CD4-positive, alpha-beta T cell (primary cell): ENCODE data around the gene ATG10. TPM values are rescaled to one million over a fixed set of nuclear protein-coding genes. Genes with fewer than 3 reads are reported as not detected.

ENCODE experiments used
- ATAC-seq: fragments of 200-7000 bp; cut with Tn5 transposase; one replicate; pipeline ENCODE4 v1.10.0; 2022; ENCODE audit warnings: mild to moderate bottlenecking; ENCODE audit not compliant: poor library complexity
- CTCF ChIA-PET: fragments of 350-600 bp; sonication (Branson Sonifier 250); formaldehyde crosslinking; loops from one replicate; lab custom pipeline; 2021; ENCODE audit warnings: antibody characterized with exemption, inconsistent platforms; lab: Charles Lee
- POLR2A ChIA-PET: fragments of 350-600 bp; sonication (Branson Sonifier 250); formaldehyde crosslinking; loops from one replicate; lab custom pipeline; 2021; ENCODE audit warnings: antibody characterized with exemption, inconsistent platforms; lab: Charles Lee
- DNase-seq, 14 experiments: peaks; one replicate each; pipeline ENCODE4 v3.0.0-alpha.2; 2013 to 2020; ENCODE audit warnings: mixed read lengths in 2 of 14
- H3K27ac ChIP-seq, 2 donors: one replicate each; pipeline versions ENCODE4 v1.5.1 to v1.7.0; 2013; ENCODE audit warnings: low read length in 2 of 2, low read depth in 1 of 2, mild to moderate bottlenecking in 1 of 2
- H3K27me3 ChIP-seq, 2 experiments: 1 replicate in 1 of 2; 2 replicates in 1 of 2; pipeline versions ENCODE4 v1.6.1 to v1.7.0; 2013; ENCODE audit warnings: low read length in 2 of 2, control low read depth in 1 of 2, mild to moderate bottlenecking in 1 of 2, moderate library complexity in 1 of 2; ENCODE audit not compliant: insufficient read depth in 2 of 2, control insufficient read depth in 1 of 2
- H3K36me3 ChIP-seq: one replicate; pipeline ENCODE4 v1.6.1; 2013; ENCODE audit warnings: low read length, control low read depth; ENCODE audit not compliant: insufficient read depth
- H3K4me1 ChIP-seq: one replicate; pipeline ENCODE4 v1.6.1; 2013; ENCODE audit warnings: low read length, control low read depth; ENCODE audit not compliant: insufficient read depth
- H3K4me3 ChIP-seq: one replicate; pipeline ENCODE4 v1.5.1; 2013; ENCODE audit warnings: mild to moderate bottlenecking, low read length, moderate library complexity
- H3K9me3 ChIP-seq, 2 experiments: 1 replicate in 1 of 2; 2 replicates in 1 of 2; pipeline versions ENCODE4 v1.6.1 to v1.7.0; 2013; ENCODE audit warnings: low read length in 2 of 2, mild to moderate bottlenecking in 2 of 2, control low read depth in 1 of 2, moderate library complexity in 1 of 2; ENCODE audit not compliant: control insufficient read depth in 1 of 2, insufficient read depth in 1 of 2
- H3K27ac Mint-ChIP-seq: one replicate; pipeline ENCODE4 v1.8.0; 2020; ENCODE audit warnings: mixed read lengths
- H3K27me3 Mint-ChIP-seq: one replicate; pipeline ENCODE4 v1.8.0; 2021; ENCODE audit warnings: mixed read lengths
- H3K36me3 Mint-ChIP-seq: one replicate; pipeline ENCODE4 v1.8.0; 2021; ENCODE audit warnings: low read depth, mixed read lengths
- H3K4me1 Mint-ChIP-seq: one replicate; pipeline ENCODE4 v1.8.0; 2021; ENCODE audit warnings: low read depth, mixed read lengths
- H3K4me3 Mint-ChIP-seq: one replicate; pipeline ENCODE4 v1.8.0; 2020; ENCODE audit warnings: mild to moderate bottlenecking, mixed read lengths
- H3K9me3 Mint-ChIP-seq: one replicate; pipeline ENCODE4 v1.8.0; 2020; ENCODE audit warnings: mixed read lengths
- intact Hi-C, 2 experiments: fragments of 100-400 bp; cut with DNase I in 1 of 2; cut with micrococcal nuclease in 1 of 2; formaldehyde crosslinking; loops; one replicate each; pipeline versions ENCODE4 v1.15.1 to v1.9.0; 2023 to 2025; cut with DNase I, micrococcal nuclease
- total RNA-seq, 174 experiments: library from RNA in 2 of 174; stranded (reverse) in 2 of 174; gene quantifications; one replicate each; pipeline ENCODE4 v1.2.3 and lab custom pipeline; 2021 to 2026
- TF ChIP-seq, protein P1 (sequence below): fragments of 200-600 bp; IDR thresholded peaks from one replicate; pipeline ENCODE4 v1.8.0; 2022; ENCODE audit warnings: antibody characterized with exemption, mild to moderate bottlenecking

ATG10 gene
- total RNA-seq, 2 experiments from 2014 or later: 4.7 to 5.3 TPM

DNA sequence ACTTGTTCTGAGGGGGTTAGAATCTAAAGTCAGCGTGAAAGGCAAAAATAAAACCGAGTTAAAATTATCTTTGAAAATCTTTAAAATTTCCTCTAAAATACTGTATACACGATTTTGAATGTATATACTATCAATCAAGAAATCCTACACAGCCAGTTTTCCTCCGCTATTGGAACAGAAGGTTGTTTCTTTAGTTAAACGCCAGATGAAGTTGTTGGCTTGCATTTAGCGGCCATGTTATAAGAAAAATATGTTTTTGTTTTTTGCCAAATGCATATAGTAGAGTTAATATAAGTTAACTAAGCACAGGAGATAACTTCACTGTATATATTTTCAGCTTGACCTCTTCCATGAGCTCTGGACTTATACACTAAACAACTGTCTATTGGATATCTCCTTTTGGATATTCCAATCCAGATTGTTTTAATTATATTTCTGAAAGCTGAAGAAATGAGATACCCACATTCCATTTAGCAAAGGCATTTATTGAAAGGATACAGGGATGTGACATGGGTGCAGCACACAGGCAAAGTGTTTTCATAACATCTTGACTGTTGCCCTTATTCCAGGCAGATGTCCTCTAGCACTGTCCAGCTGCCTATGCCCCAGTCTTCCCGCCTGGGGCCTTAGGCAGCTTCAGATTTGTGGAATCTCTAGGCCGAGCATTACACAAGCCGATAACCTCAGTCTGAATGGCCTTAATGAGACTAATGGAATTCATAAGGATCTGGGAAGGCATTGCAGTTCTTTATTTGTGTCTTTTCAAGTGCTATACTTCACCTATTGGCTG, 10.0 kb upstream of the ATG10 start:
- H3K4me3 ChIP-seq: no peak overlapping the region
- Mint-ChIP-seq H3K36me3 (no peaks in the 10 kb centered on the region), H3K4me1 (no peaks in the 10 kb centered on the region), H3K27ac (no peak overlapping the region), H3K9me3 (no peaks in the 10 kb centered on the region), H3K4me3 (no peak overlapping the region), H3K27me3 (no peaks in the 10 kb centered on the region)
- no peaks in the 10 kb centered on the region for H3K4me1 ChIP-seq
- H3K27ac ChIP-seq: no peak overlapping the region
- H3K36me3 ChIP-seq: no peaks in the 10 kb centered on the region
- TF ChIP-seq, protein P1, sequence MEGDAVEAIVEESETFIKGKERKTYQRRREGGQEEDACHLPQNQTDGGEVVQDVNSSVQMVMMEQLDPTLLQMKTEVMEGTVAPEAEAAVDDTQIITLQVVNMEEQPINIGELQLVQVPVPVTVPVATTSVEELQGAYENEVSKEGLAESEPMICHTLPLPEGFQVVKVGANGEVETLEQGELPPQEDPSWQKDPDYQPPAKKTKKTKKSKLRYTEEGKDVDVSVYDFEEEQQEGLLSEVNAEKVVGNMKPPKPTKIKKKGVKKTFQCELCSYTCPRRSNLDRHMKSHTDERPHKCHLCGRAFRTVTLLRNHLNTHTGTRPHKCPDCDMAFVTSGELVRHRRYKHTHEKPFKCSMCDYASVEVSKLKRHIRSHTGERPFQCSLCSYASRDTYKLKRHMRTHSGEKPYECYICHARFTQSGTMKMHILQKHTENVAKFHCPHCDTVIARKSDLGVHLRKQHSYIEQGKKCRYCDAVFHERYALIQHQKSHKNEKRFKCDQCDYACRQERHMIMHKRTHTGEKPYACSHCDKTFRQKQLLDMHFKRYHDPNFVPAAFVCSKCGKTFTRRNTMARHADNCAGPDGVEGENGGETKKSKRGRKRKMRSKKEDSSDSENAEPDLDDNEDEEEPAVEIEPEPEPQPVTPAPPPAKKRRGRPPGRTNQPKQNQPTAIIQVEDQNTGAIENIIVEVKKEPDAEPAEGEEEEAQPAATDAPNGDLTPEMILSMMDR: no peak
- ChIA-PET POLR2A (no interaction called here), CTCF (no interaction called here)
- no peaks in the 10 kb centered on the region for H3K9me3 ChIP-seq
- DNase-seq (no peak), ATAC-seq (no peak)
- intact Hi-C loops: no loop called here
- H3K27me3 ChIP-seq: no peaks in the 10 kb centered on the region

DNA sequence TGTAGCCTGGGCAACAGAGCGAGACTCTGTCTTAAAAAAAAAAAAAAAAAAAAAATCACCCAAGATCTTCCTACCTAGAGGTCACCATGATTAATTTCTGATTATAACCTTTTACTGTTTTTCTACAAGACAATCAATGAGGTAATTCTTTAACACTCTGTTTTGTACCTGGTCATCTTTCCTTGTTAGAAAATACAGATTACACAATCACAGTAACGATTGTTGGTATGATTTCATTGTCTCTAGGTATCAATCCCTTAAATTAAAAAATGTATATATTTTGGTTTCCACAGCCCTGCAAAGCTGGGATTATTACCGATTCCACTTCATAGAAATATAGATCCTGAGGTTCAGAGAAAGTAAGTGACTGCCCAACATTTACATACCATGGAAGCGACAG, 8.3 kb upstream of the ATG10 start:
- no peak overlapping the region for H3K4me3 Mint-ChIP-seq
- ATAC-seq (no peak), DNase-seq (no peak)
- Histone ChIP-seq H3K36me3 (no peaks in the 10 kb centered on the region), H3K27ac (no peak overlapping the region), H3K9me3 (no peaks in the 10 kb centered on the region), H3K4me1 (no peaks in the 10 kb centered on the region), H3K4me3 (no peak overlapping the region), H3K27me3 (no peaks in the 10 kb centered on the region)
- intact Hi-C loops: no loop called here
- CTCF ChIA-PET: no interaction called here
- H3K27ac Mint-ChIP-seq: no peak overlapping the region
- H3K27me3 Mint-ChIP-seq: no peaks in the 10 kb centered on the region
- POLR2A ChIA-PET: no interaction called here
- TF ChIP-seq, protein P1: no peak
- H3K9me3 Mint-ChIP-seq: no peaks in the 10 kb centered on the region
- H3K4me1 Mint-ChIP-seq: no peaks in the 10 kb centered on the region
- no peaks in the 10 kb centered on the region for H3K36me3 Mint-ChIP-seq

DNA sequence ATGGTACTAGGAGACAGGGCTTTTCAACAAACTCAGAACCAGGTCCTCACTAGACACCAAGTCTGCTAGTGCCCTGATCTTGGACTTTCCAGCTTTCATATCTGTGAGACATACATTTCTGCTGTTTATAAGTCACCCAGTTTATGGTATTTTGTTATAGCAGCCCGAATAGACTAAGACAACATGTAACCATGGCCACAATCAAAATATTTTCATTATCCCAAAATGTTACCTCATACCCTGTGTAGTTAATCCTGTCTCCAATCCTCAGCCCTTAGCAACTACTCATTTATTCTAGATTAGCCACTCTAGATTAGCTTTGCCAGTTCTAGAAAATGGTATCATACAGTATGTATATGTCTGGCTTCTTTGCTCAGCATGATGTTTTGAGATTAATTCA, 6.3 kb upstream of the ATG10 start:
- ATAC-seq: no peak
- TF ChIP-seq, protein P1: no peak
- Mint-ChIP-seq H3K27me3 (no peaks in the 10 kb centered on the region), H3K9me3 (no peaks in the 10 kb centered on the region), H3K27ac (no peak overlapping the region), H3K36me3 (no peaks in the 10 kb centered on the region), H3K4me1 (no peaks in the 10 kb centered on the region), H3K4me3 (no peak overlapping the region)
- ChIA-PET POLR2A (no interaction called here), CTCF (no interaction called here)
- Histone ChIP-seq H3K27ac (no peak overlapping the region), H3K4me3 (no peak overlapping the region), H3K4me1 (no peaks in the 10 kb centered on the region), H3K36me3 (no peaks in the 10 kb centered on the region), H3K9me3 (no peaks in the 10 kb centered on the region), H3K27me3 (no peaks in the 10 kb centered on the region)
- intact Hi-C loops: no loop called here
- DNase-seq: no peak
